Neutrophil (primary cell): Measurements from ENCODE around the gene CPSF4.

Experiments
- H3K27ac ChIP-seq: fragments of 200-600 bp; sonication (generic); 2 replicates; pipeline ENCODE4 v1.5.1; 2016; ENCODE audit warnings: mild to moderate bottlenecking, moderate library complexity
- H3K27me3 ChIP-seq: fragments of 200-600 bp; sonication (generic); 2 replicates; pipeline ENCODE4 v1.6.0; 2016; ENCODE audit warnings: mild to moderate bottlenecking
- H3K36me3 ChIP-seq: fragments of 200-600 bp; sonication (generic); 2 replicates; pipeline ENCODE4 v1.5.1; 2017
- H3K4me1 ChIP-seq, 2 experiments: fragments of 200-600 bp in 1 of 2; sonication (generic) in 1 of 2; 1 replicate in 1 of 2; 2 replicates in 1 of 2; pipeline versions ENCODE4 v1.5.1 to v1.6.1; 2013 to 2016; ENCODE audit warnings: low read depth in 1 of 2, low read length in 1 of 2, mild to moderate bottlenecking in 1 of 2, moderate library complexity in 1 of 2; ENCODE audit not compliant: control insufficient read depth in 1 of 2, insufficient read depth in 1 of 2
- H3K4me3 ChIP-seq, 2 experiments: fragments of 200-600 bp in 1 of 2; sonication (generic) in 1 of 2; 1 replicate in 1 of 2; 2 replicates in 1 of 2; pipeline ENCODE4 v1.5.1; 2013 to 2016; ENCODE audit warnings: low read depth in 1 of 2, low read length in 1 of 2, mild to moderate bottlenecking in 1 of 2, moderate library complexity in 1 of 2
- H3K9me3 ChIP-seq: fragments of 200-600 bp; sonication (generic); 2 replicates; pipeline ENCODE4 v1.5.1; 2016
- TF ChIP-seq, protein P1 (sequence below): fragments of 200-600 bp; sonication (generic); IDR thresholded peaks from 2 replicates; pipeline ENCODE4 v1.5.1; 2016; ENCODE audit warnings: antibody characterized with exemption

CPSF4 gene

DNA sequence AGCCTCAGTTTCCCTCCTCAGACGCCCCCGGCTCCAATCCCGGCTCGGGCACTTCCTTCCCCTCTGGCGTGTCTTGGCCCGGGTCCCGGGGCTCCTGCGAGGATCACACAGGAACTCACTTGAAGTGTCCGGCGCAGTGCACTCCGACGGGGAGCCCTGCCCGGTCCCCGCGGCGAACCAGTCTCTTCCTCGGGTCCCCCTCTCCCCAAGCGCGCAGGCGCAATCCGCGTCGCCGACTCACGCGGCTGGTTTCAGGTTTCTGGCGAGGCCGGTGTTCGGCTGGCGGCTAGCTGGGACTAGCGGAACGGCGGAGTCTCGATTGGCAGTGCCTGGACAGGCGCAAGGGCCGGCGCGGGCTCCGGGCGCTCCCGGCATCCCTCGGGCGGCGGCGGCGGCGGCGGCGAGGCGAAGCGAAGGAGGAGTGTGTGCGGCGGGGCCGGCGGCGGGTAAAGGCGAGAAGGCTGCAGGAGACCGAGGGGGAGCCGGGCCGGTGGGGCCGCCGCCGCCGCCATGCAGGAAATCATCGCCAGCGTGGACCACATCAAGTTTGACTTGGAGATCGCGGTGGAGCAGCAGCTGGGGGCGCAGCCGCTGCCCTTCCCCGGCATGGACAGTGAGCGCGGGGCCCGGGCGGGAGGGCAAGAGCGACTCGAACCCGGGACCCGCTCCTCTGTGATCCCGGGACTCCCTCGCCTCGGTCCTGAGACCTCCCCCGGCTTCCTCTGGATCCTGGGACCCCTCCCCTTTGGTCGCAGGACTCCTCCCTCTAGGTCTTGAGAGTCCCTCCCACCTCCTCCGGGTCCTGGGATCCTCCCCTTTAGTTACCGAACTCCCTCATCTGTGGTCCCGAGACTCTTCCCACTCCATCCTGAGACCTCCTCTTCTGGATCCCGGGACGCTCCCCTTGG is at the start of gene CPSF4, which contains the start of gene PTCD1:
Gene CPSF4, plus strand, starts transcription at position 371 of the 908 bp plus-strand sequence. Its CDS starts 140 bp downstream, at position 511.
Gene PTCD1, minus strand, starts transcription at position 226 of the 908 bp plus-strand sequence. CDS start 3,556 bp downstream, outside the sequence.
- H3K27me3 ChIP-seq, result no peaks in the 10 kb centered on the region
- peaks cover 14 to 18% of the 10 kb centered on the region in 2 experiments for H3K4me1 ChIP-seq
- H3K27ac ChIP-seq, result peak within 1 kb of the TSS; percentile 77
- peak within 1 kb of the TSS; percentile 88 to 91 for H3K4me3 ChIP-seq
- TF ChIP-seq, protein P1, sequence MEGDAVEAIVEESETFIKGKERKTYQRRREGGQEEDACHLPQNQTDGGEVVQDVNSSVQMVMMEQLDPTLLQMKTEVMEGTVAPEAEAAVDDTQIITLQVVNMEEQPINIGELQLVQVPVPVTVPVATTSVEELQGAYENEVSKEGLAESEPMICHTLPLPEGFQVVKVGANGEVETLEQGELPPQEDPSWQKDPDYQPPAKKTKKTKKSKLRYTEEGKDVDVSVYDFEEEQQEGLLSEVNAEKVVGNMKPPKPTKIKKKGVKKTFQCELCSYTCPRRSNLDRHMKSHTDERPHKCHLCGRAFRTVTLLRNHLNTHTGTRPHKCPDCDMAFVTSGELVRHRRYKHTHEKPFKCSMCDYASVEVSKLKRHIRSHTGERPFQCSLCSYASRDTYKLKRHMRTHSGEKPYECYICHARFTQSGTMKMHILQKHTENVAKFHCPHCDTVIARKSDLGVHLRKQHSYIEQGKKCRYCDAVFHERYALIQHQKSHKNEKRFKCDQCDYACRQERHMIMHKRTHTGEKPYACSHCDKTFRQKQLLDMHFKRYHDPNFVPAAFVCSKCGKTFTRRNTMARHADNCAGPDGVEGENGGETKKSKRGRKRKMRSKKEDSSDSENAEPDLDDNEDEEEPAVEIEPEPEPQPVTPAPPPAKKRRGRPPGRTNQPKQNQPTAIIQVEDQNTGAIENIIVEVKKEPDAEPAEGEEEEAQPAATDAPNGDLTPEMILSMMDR, result no peak
- H3K36me3 ChIP-seq, result peaks cover 4% of the 10 kb centered on the region
- no peaks in the 10 kb centered on the region for H3K9me3 ChIP-seq

DNA sequence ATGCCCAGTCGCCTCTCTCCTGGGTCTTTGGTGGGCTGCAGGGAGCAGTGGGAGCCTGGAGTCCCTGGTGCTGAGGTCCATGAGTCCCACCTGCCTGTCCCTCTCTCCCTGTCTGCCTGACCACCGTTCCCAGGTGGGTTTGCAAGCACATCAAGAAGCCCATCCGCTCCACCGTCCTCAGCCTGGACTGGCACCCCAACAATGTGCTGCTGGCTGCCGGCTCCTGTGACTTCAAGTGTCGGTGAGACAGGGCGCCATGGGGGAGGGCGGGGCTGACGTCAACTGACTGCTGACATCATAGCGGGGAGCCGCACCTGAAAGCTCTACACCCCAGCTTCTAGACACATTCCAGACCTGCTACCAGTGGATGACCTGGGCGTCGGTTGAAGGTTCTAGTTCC is 49.0 kb upstream of the CPSF4 start:
- H3K36me3 ChIP-seq, result peaks cover 99% of the 10 kb centered on the region
- no peak overlapping the region for H3K4me3 ChIP-seq
- no peak overlapping the region for H3K27ac ChIP-seq
- no peaks in the 10 kb centered on the region for H3K27me3 ChIP-seq
- H3K4me1 ChIP-seq, result peaks cover 14 to 18% of the 10 kb centered on the region in 2 experiments
- H3K9me3 ChIP-seq, result no peaks in the 10 kb centered on the region
- TF ChIP-seq, protein P1, result no peak

DNA sequence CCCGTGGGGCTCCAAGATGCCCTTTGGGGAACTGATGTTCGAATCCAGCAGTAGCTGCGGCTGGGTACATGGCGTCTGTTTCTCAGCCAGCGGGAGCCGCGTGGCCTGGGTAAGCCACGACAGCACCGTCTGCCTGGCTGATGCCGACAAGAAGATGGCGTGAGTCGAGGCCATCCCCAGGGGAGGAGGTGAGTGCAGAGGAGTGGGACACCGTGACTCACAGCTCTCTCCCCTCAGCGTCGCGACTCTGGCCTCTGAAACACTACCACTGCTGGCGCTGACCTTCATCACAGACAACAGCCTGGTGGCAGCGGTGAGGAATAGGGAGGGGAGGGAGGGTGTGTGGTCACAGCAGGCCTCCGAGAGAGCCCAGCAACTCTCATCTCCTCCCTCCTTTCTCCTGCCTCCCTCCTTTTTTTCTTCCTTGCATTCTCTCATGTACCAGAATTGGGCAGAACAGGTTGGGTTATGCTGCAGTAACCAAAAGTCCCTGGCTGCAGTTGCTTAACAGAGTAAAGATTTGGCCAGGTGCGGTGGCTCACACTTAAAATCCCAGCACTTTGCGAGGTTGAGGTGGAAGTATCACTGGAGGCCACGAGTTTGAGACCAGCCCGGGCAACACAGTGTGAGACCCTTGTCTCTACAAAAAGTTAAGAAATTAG is 47.7 kb upstream of the CPSF4 start:
- H3K9me3 ChIP-seq, result no peaks in the 10 kb centered on the region
- H3K4me3 ChIP-seq, result no peak overlapping the region
- TF ChIP-seq, protein P1, result no peak
- no peak overlapping the region for H3K27ac ChIP-seq
- peaks cover 100% of the 10 kb centered on the region for H3K36me3 ChIP-seq
- H3K4me1 ChIP-seq, result peaks cover 14% of the 10 kb centered on the region in 2 experiments
- no peaks in the 10 kb centered on the region for H3K27me3 ChIP-seq

GRCh38 chr7:99392046-99392445 is 46.7 kb upstream of the CPSF4 start:
- no peaks in the 10 kb centered on the region for H3K27me3 ChIP-seq
- no peaks in the 10 kb centered on the region for H3K9me3 ChIP-seq
- TF ChIP-seq, protein P1, result no peak
- peaks cover 100% of the 10 kb centered on the region for H3K36me3 ChIP-seq
- no peak overlapping the region for H3K4me3 ChIP-seq
- peak overlapping the region; percentile 61 for H3K27ac ChIP-seq
- H3K4me1 ChIP-seq, result peaks cover 14% of the 10 kb centered on the region in 2 experiments

- TF ChIP-seq, protein P1, result no peak
- Histone ChIP-seq H3K4me1 (peaks cover 14% of the 10 kb centered on the region in 2 experiments), H3K36me3 (peaks cover 100% of the 10 kb centered on the region), H3K9me3 (no peaks in the 10 kb centered on the region), H3K27ac (peak overlapping the region; percentile 61), H3K4me3 (peak overlapping the region in 1 of 2 experiments; percentile 24), H3K27me3 (no peaks in the 10 kb centered on the region)
Measured at GRCh38 chr7:99392659-99393354, 45.9 kb upstream of the CPSF4 start.
